Peyer's patch (tissue), 4 donors: ENCODE results near the gene HSD11B2.

Experiments used
- POLR2A ChIP-seq, 2 donors: fragments of 450-650 bp; IDR thresholded peaks; one replicate each; pipeline ENCODE4 v1.5.1; 2017; ENCODE audit warnings: antibody characterized with exemption in 2 of 2, mild to moderate bottlenecking in 2 of 2, moderate library complexity in 2 of 2
- TF ChIP-seq, protein P1 (sequence below), 6 experiments: fragments of 450-650 bp in 4 of 6; fragments of 200-600 bp in 2 of 6; sonication (generic) in 1 of 6; IDR thresholded peaks; one replicate each; pipeline ENCODE4 v1.5.1; 2017 to 2019; ENCODE audit warnings: antibody characterized with exemption in 6 of 6, mild to moderate bottlenecking in 3 of 6, moderate library complexity in 1 of 6

DNA sequence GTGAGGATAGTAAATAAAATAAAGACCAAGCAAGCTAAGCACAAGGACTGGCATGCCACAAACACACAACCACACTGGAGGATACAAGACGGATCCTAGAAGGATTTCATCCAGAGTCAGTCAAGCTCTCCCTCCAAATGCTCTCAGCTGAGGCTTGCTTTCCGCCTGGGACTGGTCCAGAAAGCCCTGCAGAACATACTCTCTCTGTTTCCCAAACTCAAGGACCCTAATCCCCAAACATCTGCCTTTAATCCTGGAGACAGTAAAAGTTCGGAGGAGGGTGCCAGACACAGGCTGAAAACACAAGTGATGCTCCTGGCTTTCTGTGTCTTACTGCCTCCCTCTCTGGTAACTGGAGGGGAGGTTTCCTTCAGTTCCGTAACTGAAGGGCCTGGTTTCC is 5.3 kb upstream of the HSD11B2 start:
- TF ChIP-seq POLR2A (IDR thresholded peaks at IDR 0.05), result no peak
- TF ChIP-seq, protein P1, sequence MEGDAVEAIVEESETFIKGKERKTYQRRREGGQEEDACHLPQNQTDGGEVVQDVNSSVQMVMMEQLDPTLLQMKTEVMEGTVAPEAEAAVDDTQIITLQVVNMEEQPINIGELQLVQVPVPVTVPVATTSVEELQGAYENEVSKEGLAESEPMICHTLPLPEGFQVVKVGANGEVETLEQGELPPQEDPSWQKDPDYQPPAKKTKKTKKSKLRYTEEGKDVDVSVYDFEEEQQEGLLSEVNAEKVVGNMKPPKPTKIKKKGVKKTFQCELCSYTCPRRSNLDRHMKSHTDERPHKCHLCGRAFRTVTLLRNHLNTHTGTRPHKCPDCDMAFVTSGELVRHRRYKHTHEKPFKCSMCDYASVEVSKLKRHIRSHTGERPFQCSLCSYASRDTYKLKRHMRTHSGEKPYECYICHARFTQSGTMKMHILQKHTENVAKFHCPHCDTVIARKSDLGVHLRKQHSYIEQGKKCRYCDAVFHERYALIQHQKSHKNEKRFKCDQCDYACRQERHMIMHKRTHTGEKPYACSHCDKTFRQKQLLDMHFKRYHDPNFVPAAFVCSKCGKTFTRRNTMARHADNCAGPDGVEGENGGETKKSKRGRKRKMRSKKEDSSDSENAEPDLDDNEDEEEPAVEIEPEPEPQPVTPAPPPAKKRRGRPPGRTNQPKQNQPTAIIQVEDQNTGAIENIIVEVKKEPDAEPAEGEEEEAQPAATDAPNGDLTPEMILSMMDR (IDR thresholded peaks at IDR 0.05), result no peak
